Spleen (tissue), 11 donors: ENCODE data around the gene NFX1. TPM values are rescaled to one million over a fixed set of nuclear protein-coding genes. Genes with fewer than 3 reads are reported as not detected.
A peak's percentile ranks its signal among the peaks of the same experiment; 100 is the strongest.

ENCODE experiments used
- DNase-seq: peaks from one replicate; pipeline ENCODE4 v3.0.0-alpha.2; 2020
- H3K27ac ChIP-seq, 8 donors: fragments of 200-600 bp; sonication (generic) in 7 of 8; 1 replicate in 4 of 8; 2 replicates in 4 of 8; pipeline versions ENCODE4 v1.5.0 to v1.8.0; 2016 to 2021; ENCODE audit warnings: inconsistent platforms in 4 of 8, mild to moderate bottlenecking in 4 of 8, moderate library complexity in 1 of 8
- H3K27me3 ChIP-seq, 7 donors: fragments of 200-600 bp; sonication (generic) in 6 of 7; replicated peaks in 1 of 7; 1 replicate in 4 of 7; 2 replicates in 3 of 7; pipeline versions ENCODE4 v1.5.0 to v1.8.0; 2016 to 2021; ENCODE audit warnings: inconsistent platforms in 3 of 7, mild to moderate bottlenecking in 1 of 7
- H3K36me3 ChIP-seq, 6 donors: fragments of 200-600 bp; sonication (generic) in 5 of 6; 1 replicate in 4 of 6; 2 replicates in 2 of 6; pipeline versions ENCODE4 v1.5.0 to v1.8.0; 2016 to 2021; ENCODE audit warnings: inconsistent platforms in 2 of 6
- H3K4me1 ChIP-seq, 6 donors: fragments of 200-600 bp; sonication (generic) in 5 of 6; 1 replicate in 3 of 6; 2 replicates in 3 of 6; pipeline versions ENCODE4 v1.5.0 to v1.8.0; 2016 to 2021; ENCODE audit warnings: inconsistent platforms in 3 of 6
- H3K4me3 ChIP-seq, 8 donors: fragments of 200-600 bp; sonication (generic) in 7 of 8; 1 replicate in 4 of 8; 2 replicates in 4 of 8; pipeline versions ENCODE4 v1.5.0 to v1.8.0; 2016 to 2021; ENCODE audit warnings: inconsistent platforms in 4 of 8, mild to moderate bottlenecking in 4 of 8, moderate library complexity in 2 of 8
- H3K9me3 ChIP-seq, 8 donors: fragments of 200-600 bp; sonication (generic) in 7 of 8; 1 replicate in 4 of 8; 2 replicates in 4 of 8; pipeline versions ENCODE4 v1.5.0 to v1.8.0; 2016 to 2021; ENCODE audit warnings: inconsistent platforms in 4 of 8
- POLR2A ChIP-seq, 3 donors: fragments of 450-650 bp; IDR thresholded peaks; one replicate each; pipeline ENCODE4 v1.5.1; 2017; ENCODE audit warnings: antibody characterized with exemption in 3 of 3, mild to moderate bottlenecking in 1 of 3
- POLR2AphosphoS5 ChIP-seq, 3 donors: sonication (generic); formaldehyde crosslinking; IDR thresholded peaks; one replicate each; pipeline ENCODE4 v1.5.1; 2017; ENCODE audit warnings: antibody characterized with exemption in 3 of 3
- WGBS, 5 donors: extraction: QIAGEN DNeasy Blood & Tissue Kit in 3 of 5; methylation state at CpG; one replicate each; pipeline versions ENCODE4 v1.1.5 to v1.1.7; 2013 to 2018; 5-methylcytosine and 5-hydroxymethylcytosine counted together
- intact Hi-C: fragments of 100-400 bp; cut with DNase I; formaldehyde crosslinking; loops from one replicate; pipeline ENCODE4 v1.15.0; 2023; ENCODE audit warnings: low total_unique reads
- polyA plus RNA-seq, 3 donors: library from polyadenylated mRNA; stranded (reverse); fragments of 200-250 nt; gene quantifications; one replicate each; pipeline ENCODE4 v1.2.1, GENCODE V29; 2013
- total RNA-seq, 7 donors: library from RNA; depleted of rRNA in 3 of 7; stranded (reverse); fragments of >200 nt in 3 of 7; fragmentation: NEBNext Ultra II Directional in 4 of 7; extraction: Animal tissue kit (Norgen Biotek cat#: 25700) in 4 of 7; gene quantifications; one replicate each; pipeline versions ENCODE4 v1.1.0 to v1.2.1, GENCODE V29; 2016 to 2021
- TF ChIP-seq, protein P1 (sequence below), 11 experiments: fragments of 200-600 bp in 7 of 11; fragments of 450-650 bp in 4 of 11; sonication (generic) in 4 of 11; IDR thresholded peaks in 8 of 11; conservative IDR thresholded peaks in 3 of 11; 1 replicate in 7 of 11; 2 replicates in 4 of 11; pipeline versions ENCODE4 v1.4.0 to v1.8.0; 2016 to 2021; ENCODE audit warnings: antibody characterized with exemption in 11 of 11, inconsistent platforms in 4 of 11, mild to moderate bottlenecking in 1 of 11
- donor health status: healthy with polysubstance abuse.
- donor health status: DM: no; HTN: no; CAD: no; lungs with moderate emphysema.
- donor health status: DM: no; HTN: no; CAD: no.
- donor health status: Bipolar disorder and iron deficiency.
- donor health status: healthy.
- donor health status: DM: no; HTN: no; CAD: no.
- donor health status: DM: yes; HTN: yes; CAD: no.

NFX1 gene
- total and polyA plus RNA-seq, 10 donors, result 10.5 to 57.5 (median 42.4) TPM

- peaks cover 0 to 18% (median 10%) of the 10 kb centered on the region in 6 donors for H3K4me1 ChIP-seq
- no peak overlapping the region for H3K4me3 ChIP-seq
- no peak overlapping the region for H3K27ac ChIP-seq
- peaks cover 0 to 17% (median 0%) of the 10 kb centered on the region in 6 donors for H3K36me3 ChIP-seq
- intact Hi-C loops, result no loop called here
- TF ChIP-seq POLR2A (IDR thresholded peaks at IDR 0.05) (no peak), POLR2AphosphoS5 (IDR thresholded peaks at IDR 0.05) (no peak)
- TF ChIP-seq, protein P1, sequence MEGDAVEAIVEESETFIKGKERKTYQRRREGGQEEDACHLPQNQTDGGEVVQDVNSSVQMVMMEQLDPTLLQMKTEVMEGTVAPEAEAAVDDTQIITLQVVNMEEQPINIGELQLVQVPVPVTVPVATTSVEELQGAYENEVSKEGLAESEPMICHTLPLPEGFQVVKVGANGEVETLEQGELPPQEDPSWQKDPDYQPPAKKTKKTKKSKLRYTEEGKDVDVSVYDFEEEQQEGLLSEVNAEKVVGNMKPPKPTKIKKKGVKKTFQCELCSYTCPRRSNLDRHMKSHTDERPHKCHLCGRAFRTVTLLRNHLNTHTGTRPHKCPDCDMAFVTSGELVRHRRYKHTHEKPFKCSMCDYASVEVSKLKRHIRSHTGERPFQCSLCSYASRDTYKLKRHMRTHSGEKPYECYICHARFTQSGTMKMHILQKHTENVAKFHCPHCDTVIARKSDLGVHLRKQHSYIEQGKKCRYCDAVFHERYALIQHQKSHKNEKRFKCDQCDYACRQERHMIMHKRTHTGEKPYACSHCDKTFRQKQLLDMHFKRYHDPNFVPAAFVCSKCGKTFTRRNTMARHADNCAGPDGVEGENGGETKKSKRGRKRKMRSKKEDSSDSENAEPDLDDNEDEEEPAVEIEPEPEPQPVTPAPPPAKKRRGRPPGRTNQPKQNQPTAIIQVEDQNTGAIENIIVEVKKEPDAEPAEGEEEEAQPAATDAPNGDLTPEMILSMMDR (IDR thresholded peaks at IDR 0.05 in 8 of 11, conservative IDR thresholded peaks at IDR 0.05 in 3 of 11), result no peak
- no peaks in the 10 kb centered on the region for H3K9me3 ChIP-seq
- DNase-seq, result peak; percentile 34
- 72 to 91% (median 82%) methylated on average over 9 of the region's 9 CpGs for WGBS, 5 donors
- H3K27me3 ChIP-seq, result no peaks in the 10 kb centered on the region
Observed at GRCh38 chr9:33244137-33244784, 46.1 kb upstream of the NFX1 start.

DNA sequence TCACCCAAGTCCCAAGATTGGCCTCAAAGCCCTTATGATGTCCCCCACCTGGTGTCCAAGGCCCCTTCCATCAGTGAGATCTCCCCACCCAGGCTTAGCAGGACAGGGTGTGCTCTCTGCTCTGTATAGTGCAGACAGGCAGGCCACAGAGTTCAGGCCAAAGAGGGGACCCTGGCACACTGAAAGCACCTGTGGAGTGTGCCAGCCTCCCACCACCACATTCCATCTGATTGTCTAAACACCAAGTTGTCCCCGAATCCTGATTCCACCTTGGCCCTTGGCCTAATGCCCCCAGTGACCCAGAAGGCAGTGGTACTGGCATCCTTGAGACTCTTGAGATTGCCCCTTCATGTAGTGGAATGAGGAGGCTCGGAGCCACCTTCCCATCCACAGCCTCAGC is 45.0 kb upstream of the NFX1 start:
- no peaks in the 10 kb centered on the region for H3K9me3 ChIP-seq
- no peak overlapping the region for H3K27ac ChIP-seq
- intact Hi-C loops, result no loop called here
- WGBS, 5 donors, result 79 to 100% (median 96%) methylated on average over 2 of the region's 2 CpGs
- peaks cover 0 to 27% (median 0%) of the 10 kb centered on the region in 6 donors for H3K36me3 ChIP-seq
- no peak for TF ChIP-seq POLR2A (IDR thresholded peaks at IDR 0.05)
- TF ChIP-seq POLR2AphosphoS5 (IDR thresholded peaks at IDR 0.05), result no peak
- TF ChIP-seq, protein P1 (IDR thresholded peaks at IDR 0.05 in 8 of 11, conservative IDR thresholded peaks at IDR 0.05 in 3 of 11), result no peak
- no peak overlapping the region for H3K4me3 ChIP-seq
- H3K27me3 ChIP-seq, result no peaks in the 10 kb centered on the region
- H3K4me1 ChIP-seq, result peaks cover 0 to 16% (median 6%) of the 10 kb centered on the region in 6 donors
- DNase-seq, result peak; percentile 34

DNA sequence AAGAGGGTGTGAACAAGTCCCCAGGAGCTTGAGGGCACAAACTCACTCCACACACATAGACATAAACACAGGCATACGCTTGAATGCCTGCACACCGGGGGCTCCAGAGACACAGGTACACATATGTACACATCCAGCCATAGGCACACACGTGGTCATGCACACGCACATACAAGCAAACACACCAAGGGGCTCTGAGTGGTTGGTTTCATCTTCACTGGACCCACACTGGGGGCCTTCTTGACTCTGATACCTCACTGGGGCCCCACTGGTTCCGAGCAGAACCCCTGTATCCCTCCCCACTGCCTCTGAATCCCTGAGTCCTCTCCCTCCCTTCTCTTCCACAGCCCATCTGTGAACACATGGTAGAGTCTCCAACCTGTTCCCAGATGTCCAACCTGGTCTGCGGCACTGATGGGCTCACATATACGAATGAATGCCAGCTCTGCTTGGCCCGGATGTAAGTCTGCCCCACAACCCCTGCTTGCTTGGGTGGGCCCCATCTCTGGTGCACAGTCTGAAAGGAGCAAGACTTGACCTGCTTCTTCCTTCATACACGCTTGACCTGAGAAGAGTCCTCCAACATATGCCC is 44.0 kb upstream of the NFX1 start:
- Histone ChIP-seq H3K27me3 (no peaks in the 10 kb centered on the region), H3K4me1 (peaks cover 0 to 11% (median 2%) of the 10 kb centered on the region in 6 donors), H3K36me3 (peaks cover 0 to 37% (median 1%) of the 10 kb centered on the region in 6 donors), H3K4me3 (no peak overlapping the region), H3K9me3 (no peaks in the 10 kb centered on the region), H3K27ac (no peak overlapping the region)
- intact Hi-C loops, result no loop called here
- DNase-seq, result peak; percentile 32
- TF ChIP-seq POLR2A (IDR thresholded peaks at IDR 0.05), result no peak
- TF ChIP-seq, protein P1 (IDR thresholded peaks at IDR 0.05 in 8 of 11, conservative IDR thresholded peaks at IDR 0.05 in 3 of 11), result no peak
- no peak for TF ChIP-seq POLR2AphosphoS5 (IDR thresholded peaks at IDR 0.05)
- 92 to 95% (median 94%) methylated on average over 9 of the region's 9 CpGs for WGBS, 5 donors

DNA sequence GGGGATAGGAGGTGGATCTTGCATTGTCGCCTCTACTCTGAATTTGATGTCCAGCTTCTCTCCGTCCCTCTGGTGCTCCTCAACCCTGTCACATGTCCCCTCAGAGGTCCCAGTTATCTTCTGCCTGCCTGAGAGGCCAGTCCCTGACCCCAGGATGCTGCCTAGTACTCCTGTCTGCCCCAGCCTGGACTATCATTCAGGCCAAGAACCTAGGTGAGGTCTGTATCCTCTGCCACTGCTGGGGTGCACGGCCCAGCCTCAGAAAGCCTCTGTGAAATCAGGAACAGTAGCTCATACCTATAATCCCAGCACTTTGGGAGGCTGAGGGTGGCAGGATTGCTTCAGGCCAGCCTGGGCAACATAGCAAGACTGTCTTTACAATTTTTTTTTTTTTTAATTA is 41.7 kb upstream of the NFX1 start:
- Histone ChIP-seq H3K4me1 (peaks cover 0 to 11% (median 2%) of the 10 kb centered on the region in 6 donors), H3K27me3 (no peaks in the 10 kb centered on the region), H3K36me3 (peaks cover 0 to 60% (median 19%) of the 10 kb centered on the region in 6 donors), H3K27ac (peak overlapping the region in 1 of 8 donors; percentile 0), H3K9me3 (no peaks in the 10 kb centered on the region), H3K4me3 (no peak overlapping the region)
- 88 to 98% (median 91%) methylated on average over 3 of the region's 3 CpGs for WGBS, 5 donors
- TF ChIP-seq POLR2AphosphoS5 (IDR thresholded peaks at IDR 0.05) (no peak), POLR2A (IDR thresholded peaks at IDR 0.05) (no peak)
- TF ChIP-seq, protein P1 (IDR thresholded peaks at IDR 0.05 in 8 of 11, conservative IDR thresholded peaks at IDR 0.05 in 3 of 11), result no peak
- DNase-seq, result peak; percentile 25
- intact Hi-C loops, result no loop called here
